Testis (tissue), 3 donors: Measurements from ENCODE around the gene TGFBR3. TPM values are rescaled to one million over a fixed set of nuclear protein-coding genes. Genes with fewer than 3 reads are reported as not detected.

Experiments
- DNase-seq: peaks from one replicate; pipeline ENCODE4 v3.0.0-alpha.2; 2019
- H3K27ac ChIP-seq, 2 donors: fragments of 200-600 bp; sonication (generic); one replicate each; pipeline ENCODE4 v1.5.1; 2019
- H3K27me3 ChIP-seq: fragments of 200-600 bp; sonication (generic); one replicate; pipeline ENCODE4 v1.5.1; 2019
- H3K36me3 ChIP-seq: fragments of 200-600 bp; sonication (generic); one replicate; pipeline ENCODE4 v1.5.1; 2017; ENCODE audit warnings: low read depth; ENCODE audit errors: missing control alignments
- H3K4me1 ChIP-seq: fragments of 200-600 bp; sonication (generic); one replicate; pipeline ENCODE4 v1.5.1; 2019
- H3K4me3 ChIP-seq, 2 donors: fragments of 200-600 bp; sonication (generic); one replicate each; pipeline ENCODE4 v1.5.1; 2017 to 2019
- H3K9me3 ChIP-seq: fragments of 200-600 bp; sonication (generic); one replicate; pipeline ENCODE4 v1.5.1; 2017
- CTCF ChIP-seq, 3 experiments: fragments of 450-650 bp in 2 of 3; fragments of 200-600 bp in 1 of 3; sonication (generic) in 1 of 3; IDR thresholded peaks; one replicate each; pipeline ENCODE4 v1.5.1; 2016 to 2019; ENCODE audit warnings: antibody characterized with exemption in 3 of 3, mild to moderate bottlenecking in 2 of 3, moderate library complexity in 1 of 3
- POLR2A ChIP-seq: fragments of 450-650 bp; IDR thresholded peaks from one replicate; pipeline ENCODE4 v1.6.1; 2017; ENCODE audit warnings: antibody characterized with exemption, mild to moderate bottlenecking, moderate library complexity
- WGBS, 2 donors: methylation state at CpG; one replicate each; pipeline ENCODE4 v1.1.5; 2018; 5-methylcytosine and 5-hydroxymethylcytosine counted together
- intact Hi-C: fragments of 100-400 bp; cut with DNase I; formaldehyde crosslinking; loops from one replicate; pipeline ENCODE4 v1.15.1; 2023; ENCODE audit warnings: low total_unique reads
- polyA plus RNA-seq: library from polyadenylated mRNA; stranded (reverse); fragments of 350-450 nt; fragmentation: Illumina TruSeq; extraction: RNeasy Lipid Tissue Mini Kit (QIAGEN cat#74804); gene quantifications from one replicate; pipeline ENCODE4 v1.2.3, GENCODE V29; 2014; ENCODE audit warnings: low read depth, low replicate concordance; ENCODE audit not compliant: insufficient read depth
- total RNA-seq, 2 donors: library from RNA; depleted of rRNA; stranded (reverse); fragments of >200 nt; gene quantifications; one replicate each; pipeline ENCODE4 v1.2.3, GENCODE V29; 2016

TGFBR3 gene
- total and polyA plus RNA-seq, 3 donors from 2014 or later: 24.0 to 37.2 (median 34.7) TPM

GRCh38 chr1:91885213-91885715, 687 bp downstream of the TGFBR3 start:
- H3K27ac ChIP-seq: peak overlapping the region; percentile 89 to 94
- DNase-seq: peak; percentile 42
- peak overlapping the region; percentile 84 to 92 for H3K4me3 ChIP-seq
- H3K27me3 ChIP-seq: no peaks in the 10 kb centered on the region
- H3K36me3 ChIP-seq: no peaks in the 10 kb centered on the region
- no peaks in the 10 kb centered on the region for H3K9me3 ChIP-seq
- WGBS, 2 donors: 0 to 1% methylated on average over 13 to 36 of the region's 42 CpGs
- intact Hi-C loops: no loop called here
- TF ChIP-seq CTCF (IDR thresholded peaks at IDR 0.05) (no peak), POLR2A (no peak)
- no peaks in the 10 kb centered on the region for H3K4me1 ChIP-seq

GRCh38 chr1:91884459-91885212, 1.3 kb downstream of the TGFBR3 start:
- Histone ChIP-seq H3K4me3 (peak overlapping the region; percentile 84 to 92), H3K27ac (peak overlapping the region; percentile 89 to 94), H3K9me3 (no peaks in the 10 kb centered on the region), H3K36me3 (no peaks in the 10 kb centered on the region), H3K27me3 (no peaks in the 10 kb centered on the region), H3K4me1 (no peaks in the 10 kb centered on the region)
- TF ChIP-seq CTCF (IDR thresholded peaks at IDR 0.05): no peak
- no peak for TF ChIP-seq POLR2A
- intact Hi-C loops: no loop called here
- peak; percentile 36 for DNase-seq
- 5 to 10% methylated on average over 18 to 22 of the region's 22 CpGs for WGBS, 2 donors

GRCh38 chr1:91883470-91883869, 2.5 kb downstream of the TGFBR3 start:
- WGBS, 2 donors: 18 to 28% methylated on average over 6 of the region's 6 CpGs
- no peaks in the 10 kb centered on the region for H3K27me3 ChIP-seq
- no peak for DNase-seq
- no peaks in the 10 kb centered on the region for H3K4me1 ChIP-seq
- peak; percentile 21 to 62 (median 36) for TF ChIP-seq CTCF (IDR thresholded peaks at IDR 0.05)
- TF ChIP-seq POLR2A: no peak
- peak overlapping the region; percentile 84 to 92 for H3K4me3 ChIP-seq
- H3K36me3 ChIP-seq: no peaks in the 10 kb centered on the region
- no peaks in the 10 kb centered on the region for H3K9me3 ChIP-seq
- intact Hi-C loops: no loop called here
- peak overlapping the region in 1 of 2 donors; percentile 94 for H3K27ac ChIP-seq

GRCh38 chr1:91881280-91881679, 4.7 kb downstream of the TGFBR3 start:
- no peaks in the 10 kb centered on the region for H3K27me3 ChIP-seq
- H3K27ac ChIP-seq: no peak overlapping the region
- 84 to 85% methylated on average over 3 of the region's 3 CpGs for WGBS, 2 donors
- H3K4me3 ChIP-seq: no peak overlapping the region
- intact Hi-C loops: no loop called here
- no peaks in the 10 kb centered on the region for H3K9me3 ChIP-seq
- no peak for TF ChIP-seq CTCF (IDR thresholded peaks at IDR 0.05)
- TF ChIP-seq POLR2A: no peak
- no peaks in the 10 kb centered on the region for H3K36me3 ChIP-seq
- peaks cover under 1% of the 10 kb centered on the region for H3K4me1 ChIP-seq
- no peak for DNase-seq

GRCh38 chr1:91879733-91880132, 6.2 kb downstream of the TGFBR3 start:
- H3K4me3 ChIP-seq: no peak overlapping the region
- intact Hi-C loops: no loop called here
- peaks cover 5% of the 10 kb centered on the region for H3K4me1 ChIP-seq
- TF ChIP-seq POLR2A (no peak), CTCF (IDR thresholded peaks at IDR 0.05) (no peak)
- no peak for DNase-seq
- H3K9me3 ChIP-seq: no peaks in the 10 kb centered on the region
- H3K27ac ChIP-seq: no peak overlapping the region
- H3K36me3 ChIP-seq: no peaks in the 10 kb centered on the region
- H3K27me3 ChIP-seq: no peaks in the 10 kb centered on the region
